Ramos (cell line): ENCODE measurements around the gene ITGB7.

Source experiments
- in situ Hi-C: fragments of 300-500 bp; cut with MboI; formaldehyde crosslinking; loops from one replicate; pipeline ENCODE4 v1.14.3; 2022; ENCODE audit warnings: low sequenced_read_pairs; ENCODE audit not compliant: unreplicated experiment

Gene ITGB7, protein sequence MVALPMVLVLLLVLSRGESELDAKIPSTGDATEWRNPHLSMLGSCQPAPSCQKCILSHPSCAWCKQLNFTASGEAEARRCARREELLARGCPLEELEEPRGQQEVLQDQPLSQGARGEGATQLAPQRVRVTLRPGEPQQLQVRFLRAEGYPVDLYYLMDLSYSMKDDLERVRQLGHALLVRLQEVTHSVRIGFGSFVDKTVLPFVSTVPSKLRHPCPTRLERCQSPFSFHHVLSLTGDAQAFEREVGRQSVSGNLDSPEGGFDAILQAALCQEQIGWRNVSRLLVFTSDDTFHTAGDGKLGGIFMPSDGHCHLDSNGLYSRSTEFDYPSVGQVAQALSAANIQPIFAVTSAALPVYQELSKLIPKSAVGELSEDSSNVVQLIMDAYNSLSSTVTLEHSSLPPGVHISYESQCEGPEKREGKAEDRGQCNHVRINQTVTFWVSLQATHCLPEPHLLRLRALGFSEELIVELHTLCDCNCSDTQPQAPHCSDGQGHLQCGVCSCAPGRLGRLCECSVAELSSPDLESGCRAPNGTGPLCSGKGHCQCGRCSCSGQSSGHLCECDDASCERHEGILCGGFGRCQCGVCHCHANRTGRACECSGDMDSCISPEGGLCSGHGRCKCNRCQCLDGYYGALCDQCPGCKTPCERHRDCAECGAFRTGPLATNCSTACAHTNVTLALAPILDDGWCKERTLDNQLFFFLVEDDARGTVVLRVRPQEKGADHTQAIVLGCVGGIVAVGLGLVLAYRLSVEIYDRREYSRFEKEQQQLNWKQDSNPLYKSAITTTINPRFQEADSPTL

DNA sequence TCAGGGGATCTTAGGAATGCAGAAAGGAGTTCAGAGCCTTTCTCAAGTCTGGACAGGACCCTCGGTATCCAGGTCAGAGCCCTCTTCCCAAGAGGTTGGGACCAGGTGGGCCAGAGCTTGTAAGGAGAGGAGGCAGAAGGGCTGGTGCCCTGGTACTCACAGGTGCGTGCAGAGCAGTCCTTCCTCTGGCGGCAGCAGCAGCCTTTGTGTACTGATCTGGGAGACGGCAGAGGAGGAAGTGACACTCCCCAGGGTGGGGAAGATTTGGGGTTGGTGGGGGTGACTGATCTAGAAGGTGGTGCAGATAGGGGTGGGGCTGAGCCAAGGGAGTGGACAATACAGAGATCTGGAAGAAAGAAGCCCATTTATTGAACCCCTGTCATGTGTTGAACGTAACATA lies at the start of gene ITGB7:
TSS of gene ITGB7 (minus strand) at position 210 of the 400 bp plus-strand sequence. CDS start 6,808 bp downstream, outside the sequence.
- in situ Hi-C loops, result no loop called here

DNA sequence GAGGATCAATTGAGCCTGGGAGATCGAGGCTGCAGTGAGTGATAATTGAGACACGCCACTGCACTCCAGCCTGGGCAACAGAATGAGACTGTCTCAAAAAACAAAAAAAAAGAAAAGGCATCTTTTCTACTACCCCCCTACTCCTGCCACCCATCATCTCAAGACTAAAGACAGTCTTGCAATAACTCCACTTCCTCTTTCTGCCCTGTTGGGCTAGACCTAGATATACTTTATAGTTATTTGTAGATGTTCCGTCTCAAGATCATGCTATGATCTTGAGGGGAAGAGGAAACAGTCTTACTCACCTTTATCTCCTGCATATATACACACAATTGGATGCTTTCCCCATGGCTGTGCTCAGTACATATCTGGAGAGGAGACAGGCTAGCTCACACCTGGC lies 48.9 kb upstream of the ITGB7 start:
- in situ Hi-C loops, result no loop called here

DNA sequence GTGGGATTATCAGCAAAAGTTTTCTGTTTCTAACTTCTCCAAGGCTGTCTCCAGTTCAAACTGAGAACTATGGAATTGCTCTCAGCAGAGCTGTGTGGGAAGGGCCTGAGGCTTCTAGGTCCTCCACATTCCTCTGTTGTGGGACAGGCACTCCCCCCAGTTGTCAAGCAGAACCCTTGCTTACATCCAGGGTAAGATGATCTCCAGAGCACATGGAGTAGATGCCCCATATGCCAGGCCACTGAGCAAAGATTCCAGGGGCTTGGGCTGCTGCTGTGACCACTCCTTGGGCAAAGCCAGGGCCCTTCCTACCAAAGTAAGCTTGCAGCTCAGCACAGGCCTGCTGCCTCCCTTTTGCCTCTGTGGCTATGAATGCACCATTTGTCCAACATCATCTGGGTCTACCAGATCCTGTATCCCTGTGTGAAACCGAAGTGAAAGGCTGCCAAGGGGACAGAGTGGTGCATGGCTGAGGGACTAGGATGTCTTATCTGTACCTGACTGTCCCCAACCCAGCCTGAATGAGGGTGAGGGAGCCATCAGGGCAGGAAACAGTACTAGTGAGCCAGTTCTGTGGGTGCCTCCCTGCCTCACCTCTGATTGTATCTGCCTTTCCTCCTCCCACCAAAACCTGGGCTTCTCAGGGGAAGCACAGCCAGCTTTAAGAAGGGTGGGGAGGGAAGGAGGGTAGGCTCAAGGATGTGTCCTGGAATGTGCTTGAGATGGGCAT lies 47.9 kb upstream of the ITGB7 start:
- in situ Hi-C loops, result no loop called here

DNA sequence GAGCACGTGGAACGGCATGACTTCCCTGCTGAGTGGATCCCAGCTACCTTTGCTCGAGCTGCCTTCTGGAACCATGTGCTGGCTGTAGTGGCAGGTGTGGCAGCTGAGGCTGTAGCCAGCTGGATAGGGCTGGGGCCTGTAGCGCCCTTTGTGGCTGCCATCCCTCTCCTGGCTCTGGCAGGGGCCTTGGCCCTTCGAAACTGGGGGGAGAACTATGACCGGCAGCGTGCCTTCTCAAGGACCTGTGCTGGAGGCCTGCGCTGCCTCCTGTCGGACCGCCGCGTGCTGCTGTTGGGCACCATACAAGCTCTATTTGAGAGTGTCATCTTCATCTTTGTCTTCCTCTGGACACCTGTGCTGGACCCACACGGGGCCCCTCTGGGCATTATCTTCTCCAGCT lies 46.2 kb upstream of the ITGB7 start:
- in situ Hi-C loops, result no loop called here

GRCh38 chr12:53252349-53252916 lies 45.4 kb upstream of the ITGB7 start:
- in situ Hi-C loops, result no loop called here

GRCh38 chr12:53251477-53252348 lies 44.7 kb upstream of the ITGB7 start:
- in situ Hi-C loops, result no loop called here

- in situ Hi-C loops, result no loop called here
Measured at GRCh38 chr12:53245286-53245685, 38.2 kb upstream of the ITGB7 start.

GRCh38 chr12:53244337-53244736 lies 37.3 kb upstream of the ITGB7 start:
- in situ Hi-C loops, result no loop called here

DNA sequence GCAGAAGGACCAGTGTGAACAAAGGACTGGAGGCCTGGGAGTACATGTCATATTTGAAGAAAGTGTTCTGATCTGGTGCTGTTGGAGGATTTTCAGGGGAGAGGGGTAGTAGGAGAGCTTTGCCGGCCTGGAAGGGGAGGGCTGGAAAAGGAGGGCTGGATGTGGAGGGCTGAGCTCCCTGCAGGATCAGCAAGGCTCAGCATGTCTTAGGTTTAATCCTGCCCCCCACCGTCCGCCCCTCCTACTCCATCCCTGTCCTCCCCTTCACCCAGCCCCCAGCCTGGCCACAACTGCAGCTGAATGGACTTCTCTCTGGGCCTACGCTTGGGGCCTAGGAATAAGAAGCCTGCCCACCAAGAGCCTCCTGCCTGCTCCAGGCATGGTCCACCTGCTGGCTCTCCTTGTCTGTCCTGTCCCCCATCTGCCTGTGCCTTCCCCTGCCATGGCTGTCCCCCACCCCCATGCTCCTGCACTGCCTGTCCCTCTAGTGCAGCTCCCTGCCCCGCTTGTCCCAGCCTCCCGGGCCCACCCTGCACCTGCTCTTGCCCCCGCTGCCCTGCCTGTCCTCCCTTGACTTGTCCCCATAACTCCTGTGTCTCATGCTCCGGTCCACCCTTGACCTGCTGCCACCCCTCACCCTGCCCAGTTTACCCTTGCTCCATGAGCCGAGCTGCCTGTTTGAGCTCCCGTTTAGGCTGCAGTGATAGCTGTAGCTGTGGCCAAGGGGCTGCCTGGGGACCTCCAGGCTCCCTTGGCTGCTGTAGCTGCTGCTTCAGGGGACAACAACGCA lies 34.8 kb upstream of the ITGB7 start:
- in situ Hi-C loops, result no loop called here

DNA sequence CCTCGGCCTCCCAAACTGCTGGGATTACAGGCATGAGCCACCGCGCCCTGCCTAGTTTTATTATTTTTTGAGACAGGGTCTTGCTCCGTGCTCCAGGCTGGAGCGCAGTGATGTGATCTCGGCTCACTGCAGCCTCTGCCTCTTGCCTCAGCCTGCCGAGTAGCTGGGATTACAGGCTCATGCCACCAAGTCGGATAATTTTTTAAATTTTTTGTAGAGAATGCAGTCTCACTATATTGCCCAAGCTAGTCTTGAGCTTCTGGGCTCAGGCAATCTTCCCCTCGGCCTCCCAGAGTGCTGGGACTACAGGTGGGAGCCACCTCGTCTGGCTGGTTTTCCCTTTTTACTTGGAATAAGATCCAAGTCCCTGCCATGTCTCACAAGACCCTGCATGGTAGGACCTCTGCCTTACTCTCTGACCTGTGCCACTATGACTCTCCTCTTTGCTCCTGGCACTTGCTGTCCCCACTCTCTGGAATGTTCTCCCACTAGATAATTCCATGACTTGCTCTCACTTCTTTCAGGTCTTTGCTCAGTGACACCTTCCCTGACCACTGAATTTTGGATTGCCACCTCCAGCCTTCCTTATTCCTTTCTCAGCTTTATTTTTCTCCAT lies 32.7 kb upstream of the ITGB7 start:
- in situ Hi-C loops, result no loop called here

- in situ Hi-C loops, result no loop called here
Measured at GRCh38 chr12:53236443-53237111, 29.5 kb upstream of the ITGB7 start.

DNA sequence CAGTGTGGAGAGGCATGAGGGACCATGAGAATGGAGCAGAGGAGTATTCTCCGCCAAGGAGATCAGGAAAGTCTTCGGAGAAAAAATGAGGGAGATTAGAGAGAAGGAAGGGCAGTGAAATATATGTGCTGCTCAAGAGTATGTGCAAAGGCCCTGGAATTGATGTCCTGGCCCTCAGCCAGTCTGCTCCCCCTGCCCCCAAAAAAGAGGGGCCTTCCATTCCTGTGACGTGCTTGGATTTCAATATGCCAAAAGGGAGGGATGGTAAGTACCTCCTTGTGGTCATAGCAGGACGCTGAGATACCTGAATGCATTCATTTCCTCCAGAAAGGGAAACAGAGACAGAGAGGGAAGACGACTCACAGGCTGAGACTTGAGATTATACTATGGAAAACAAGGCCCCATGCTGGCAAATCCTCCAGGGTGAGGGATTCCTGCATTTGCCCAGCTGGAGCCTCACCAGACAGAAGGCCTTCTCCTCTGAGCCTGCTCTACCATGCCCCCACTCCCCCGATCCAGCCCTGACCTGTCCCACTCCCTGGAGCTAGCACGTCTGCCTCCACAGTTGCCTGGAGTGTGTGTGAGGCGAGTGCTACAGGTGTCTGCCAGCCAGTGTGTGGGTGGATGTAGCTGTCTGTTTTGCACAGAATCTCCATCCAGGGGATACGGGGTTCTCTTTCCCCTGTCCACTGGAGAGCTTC lies 28.8 kb upstream of the ITGB7 start:
- in situ Hi-C loops, result no loop called here

DNA sequence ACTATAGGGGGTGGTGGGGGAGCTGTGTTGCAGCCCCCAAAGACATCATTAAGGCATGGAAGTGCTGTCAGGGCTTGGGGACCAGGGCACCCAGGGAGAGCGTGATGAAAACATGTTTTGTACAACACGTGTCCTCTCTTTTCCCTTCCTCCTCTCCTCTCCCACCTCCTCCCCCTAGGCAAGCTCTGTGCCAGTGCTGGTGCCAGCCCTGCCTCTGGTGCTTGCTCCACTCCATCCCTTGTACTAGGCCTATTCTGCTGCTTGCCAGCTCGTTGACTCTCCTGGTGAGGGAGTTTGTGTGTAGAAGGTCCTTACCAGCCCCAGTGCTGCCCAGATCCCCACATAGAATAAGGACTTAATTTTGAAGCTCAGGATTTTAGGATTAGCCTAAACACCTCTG lies 28.1 kb upstream of the ITGB7 start:
- in situ Hi-C loops, result no loop called here

- in situ Hi-C loops, result no loop called here
Measured at GRCh38 chr12:53234271-53234914, 27.3 kb upstream of the ITGB7 start.

- in situ Hi-C loops, result no loop called here
Measured at GRCh38 chr12:53233671-53234121, 26.6 kb upstream of the ITGB7 start.

DNA sequence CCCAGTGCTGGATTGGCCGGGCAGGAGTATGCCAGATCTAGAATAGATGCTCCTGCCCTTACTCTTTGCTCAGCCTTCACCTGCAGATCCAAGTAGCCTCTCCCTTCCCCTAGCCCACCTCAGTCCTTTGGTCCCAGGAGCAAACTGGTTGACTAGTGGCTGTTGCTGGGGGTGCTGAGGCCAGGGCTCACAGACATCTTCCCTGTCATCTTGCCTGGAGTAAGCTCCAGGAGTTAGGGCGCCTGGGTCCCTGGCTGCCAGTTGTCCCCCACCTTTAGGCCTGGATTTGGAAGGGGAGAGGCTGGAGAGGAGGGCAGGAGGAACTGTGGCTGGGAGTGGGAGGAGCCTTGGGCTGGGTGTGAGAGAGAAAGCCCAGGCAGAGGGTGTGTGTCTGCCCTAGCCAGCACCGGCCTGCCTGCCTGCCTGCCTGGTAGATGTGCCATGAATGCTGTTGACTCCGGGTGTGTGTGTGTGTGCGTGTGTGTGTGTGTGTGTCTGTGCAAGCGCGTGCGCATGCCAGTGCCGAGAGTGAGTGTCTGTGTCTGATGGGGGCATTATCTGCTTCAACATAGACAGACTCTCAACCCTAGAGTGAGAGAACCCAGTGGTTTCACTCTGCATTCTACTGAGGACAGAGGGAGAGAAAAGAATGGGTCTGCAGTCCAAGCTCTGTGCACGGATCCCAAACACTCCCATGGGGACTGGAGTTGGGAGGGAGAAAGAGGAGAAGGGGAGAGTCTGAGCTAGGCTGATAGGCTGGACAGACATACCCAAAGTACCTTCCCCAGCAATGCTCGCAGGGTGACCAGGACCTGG lies 25.8 kb upstream of the ITGB7 start:
- in situ Hi-C loops, result no loop called here
